AG08395 (cell line): ENCODE measurements around the gene C2orf80.
"Not testable (repeated sequence)": the region's sequence is repeated elsewhere in the genome, so short reads cannot be mapped to it uniquely, and the experiment has no call there.

ENCODE experiments used
- DNase-seq: peaks from one replicate; pipeline ENCODE4 v3.0.0; 2012; ENCODE audit warnings: mixed read lengths, low spot score

Gene C2orf80

GRCh38 chr2:208179028-208179609 is 10.7 kb downstream of the C2orf80 start:
- DNase-seq, result no peak

- DNase-seq, result no peak
Measured at GRCh38 chr2:208175840-208176153, 14.0 kb downstream of the C2orf80 start.

- DNase-seq, result peak; percentile 88
Measured at GRCh38 chr2:208175069-208175839, 14.6 kb downstream of the C2orf80 start.

DNA sequence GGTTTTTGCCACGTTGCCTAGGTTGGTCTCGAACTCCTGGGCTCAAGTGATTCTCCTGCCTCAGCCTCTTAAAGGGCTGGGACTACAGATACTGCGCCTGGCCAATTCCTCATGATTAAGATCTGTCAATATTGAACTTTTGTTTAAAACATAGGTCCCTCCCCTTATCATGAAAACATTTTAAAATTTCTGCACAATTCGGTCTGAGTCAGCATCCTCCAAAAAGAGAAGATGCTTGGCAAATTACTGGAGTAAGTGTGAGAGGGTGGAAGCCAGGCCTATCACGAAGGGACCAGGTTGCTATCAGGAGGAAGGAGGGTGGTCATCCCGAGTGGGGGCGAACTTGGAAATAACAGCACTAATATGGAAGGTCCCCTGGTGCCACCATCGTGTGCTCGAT is 15.7 kb downstream of the C2orf80 start:
- no peak for DNase-seq

DNA sequence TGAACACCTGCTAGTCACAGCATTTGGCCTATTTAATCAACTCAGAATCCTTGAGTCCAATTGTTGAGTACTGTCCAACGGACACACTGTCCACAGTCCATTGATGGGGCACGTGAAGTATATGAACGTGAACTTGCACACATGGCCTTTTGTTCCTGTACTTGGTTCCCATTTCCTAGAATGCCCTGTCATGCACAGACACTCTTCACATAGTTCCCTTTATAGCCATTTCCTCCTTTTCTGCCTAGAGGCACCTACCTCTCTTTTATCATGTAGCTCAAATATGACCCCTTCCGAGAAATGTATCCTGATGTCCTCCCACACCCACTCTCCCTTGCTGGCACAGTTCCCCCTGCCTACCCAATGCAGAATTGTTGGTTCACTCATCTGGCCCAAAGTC is 17.7 kb downstream of the C2orf80 start:
- DNase-seq, result no peak

- no peak for DNase-seq
Measured at GRCh38 chr2:208164951-208165755, 24.7 kb downstream of the C2orf80 start.

- DNase-seq, result no peak
Measured at GRCh38 chr2:208163489-208163888, 26.3 kb downstream of the C2orf80 start, which contains the start of gene CRYGA. CRYGA (minus strand) TSS chr2:208163589; CDS start chr2:208163556, 33 bp downstream.

GRCh38 chr2:208156439-208156838 is 33.4 kb downstream of the C2orf80 start:
- DNase-seq, result no peak

- no peak for DNase-seq
Measured at GRCh38 chr2:208153156-208153555, 36.7 kb downstream of the C2orf80 start.

GRCh38 chr2:208150956-208151355 is 38.9 kb downstream of the C2orf80 start:
- no peak for DNase-seq

DNA sequence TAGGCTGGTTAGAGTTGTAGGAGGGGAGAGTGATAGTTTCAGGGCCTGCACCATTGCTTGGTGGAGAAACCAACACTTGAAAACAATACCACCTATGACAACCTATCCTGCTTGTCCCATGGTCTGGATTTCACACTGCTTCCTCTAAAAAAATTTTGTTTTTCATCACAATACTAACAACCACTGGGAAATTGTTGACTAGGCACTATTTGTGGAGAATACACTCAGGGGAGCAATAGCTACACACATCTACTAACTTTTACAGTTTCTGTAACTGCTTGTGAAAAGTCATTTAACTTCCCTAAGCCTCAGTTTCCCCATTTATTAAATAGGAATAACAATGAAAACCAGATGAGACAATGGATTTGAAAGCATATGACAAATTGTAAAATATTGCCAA is 39.7 kb downstream of the C2orf80 start:
- no peak for DNase-seq

GRCh38 chr2:208148803-208149202 is 41.0 kb downstream of the C2orf80 start:
- no peak for DNase-seq

- DNase-seq, result no peak
Measured at GRCh38 chr2:208147759-208148158, 42.1 kb downstream of the C2orf80 start.

GRCh38 chr2:208147008-208147407 is 42.8 kb downstream of the C2orf80 start:
- DNase-seq, result no peak

DNA sequence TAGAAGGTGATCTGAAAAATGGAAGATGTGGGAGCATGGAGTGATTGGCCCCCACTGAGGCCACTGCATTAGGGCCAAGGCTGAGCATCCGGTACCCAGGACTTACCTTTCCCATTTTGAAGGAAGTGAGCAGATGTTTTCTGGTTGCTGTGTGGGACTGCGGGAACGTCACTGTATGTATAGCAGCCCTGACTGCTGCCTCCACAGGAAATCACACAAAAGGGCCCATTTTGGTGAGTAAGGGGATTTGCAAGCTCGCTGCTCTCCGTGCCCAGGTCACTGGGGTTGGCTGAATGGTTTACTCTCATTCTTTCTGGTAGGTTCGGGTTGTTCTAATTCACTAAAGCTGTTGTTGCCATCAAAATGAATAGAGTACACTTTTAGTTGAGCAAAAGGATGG is 43.8 kb downstream of the C2orf80 start, which contains the start of gene CRYGB:
Gene CRYGB, minus strand, starts transcription at position 153 of the 400 bp plus-strand sequence. Its CDS starts 38 bp downstream, at position 115.
- DNase-seq, result no peak

DNA sequence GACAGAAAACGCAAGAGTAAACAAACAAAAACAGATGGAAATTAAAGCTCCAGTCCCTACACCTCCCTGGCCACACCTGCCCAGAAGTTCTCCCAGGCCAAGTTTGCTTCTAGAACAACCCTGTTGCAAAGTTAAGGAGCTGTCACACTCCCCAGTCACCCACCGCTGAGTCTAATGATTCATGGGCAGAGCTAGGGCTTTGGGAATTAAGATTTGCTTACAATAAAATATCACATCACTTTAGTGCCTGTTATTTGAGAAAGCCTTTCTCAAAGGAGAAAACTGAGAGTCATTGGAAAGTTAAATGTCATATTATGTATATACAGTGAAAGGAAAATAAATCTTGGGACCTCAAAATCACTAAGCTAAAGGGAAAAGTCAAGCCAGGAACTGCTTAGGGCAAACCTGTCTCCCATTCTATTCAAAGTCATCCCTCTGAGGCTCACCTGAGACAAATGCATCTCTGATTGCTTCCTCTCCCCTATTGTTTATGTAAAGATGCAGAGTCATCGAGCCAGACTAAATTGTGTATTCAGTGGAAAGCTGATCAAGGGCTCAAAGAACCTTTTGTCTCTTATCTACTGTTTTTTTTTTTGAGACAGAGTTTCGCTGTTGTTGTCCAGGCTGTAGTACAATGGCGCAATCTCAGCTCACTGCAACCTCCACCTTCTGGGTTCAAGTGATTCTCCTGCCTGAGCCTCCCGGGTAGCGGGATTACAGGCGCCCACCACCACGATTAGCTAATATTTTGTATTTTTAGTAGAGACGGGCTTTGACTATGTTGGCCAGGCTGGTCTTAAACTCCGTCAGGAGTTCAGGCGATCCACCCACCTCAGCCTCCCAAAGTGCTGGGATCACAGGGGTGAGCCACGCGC is 46.7 kb downstream of the C2orf80 start:
- no peak for DNase-seq

- no peak for DNase-seq
Measured at GRCh38 chr2:208142240-208142924, 47.4 kb downstream of the C2orf80 start.

- no peak for DNase-seq
Measured at GRCh38 chr2:208139447-208139846, 50.4 kb downstream of the C2orf80 start.

DNA sequence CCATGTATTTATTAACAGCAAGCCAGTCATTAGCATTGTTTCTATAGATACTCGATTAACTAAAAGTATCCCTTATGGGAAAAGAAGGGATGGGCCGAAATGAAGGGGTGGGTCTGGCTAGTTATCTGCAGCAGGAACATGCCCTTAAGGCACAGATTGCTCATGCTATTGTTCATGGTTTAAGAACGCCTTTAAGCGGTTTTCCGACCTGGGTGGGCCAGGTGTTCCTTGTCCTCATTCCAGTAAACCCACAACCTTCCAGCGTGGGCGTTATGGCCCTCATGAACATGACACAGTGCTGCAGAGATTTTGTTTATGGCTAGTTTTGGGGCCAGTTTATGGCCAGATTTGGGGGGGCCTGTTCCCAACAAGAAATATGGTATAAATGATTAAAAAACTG is 51.5 kb downstream of the C2orf80 start:
- DNase-seq, result not testable (repeated sequence)

GRCh38 chr2:208136716-208137094 is 53.1 kb downstream of the C2orf80 start:
- no peak for DNase-seq
